ENCODE results near the gene MIF4GD. TPM values are rescaled to one million over a fixed set of nuclear protein-coding genes. Genes with fewer than 3 reads are reported as not detected.
A peak's percentile ranks its signal among the peaks of the same experiment; 100 is the strongest.

Gene MIF4GD
- total and polyA plus RNA-seq, 7 donors, result 19.2 to 45.8 (median 37.1) TPM

DNA sequence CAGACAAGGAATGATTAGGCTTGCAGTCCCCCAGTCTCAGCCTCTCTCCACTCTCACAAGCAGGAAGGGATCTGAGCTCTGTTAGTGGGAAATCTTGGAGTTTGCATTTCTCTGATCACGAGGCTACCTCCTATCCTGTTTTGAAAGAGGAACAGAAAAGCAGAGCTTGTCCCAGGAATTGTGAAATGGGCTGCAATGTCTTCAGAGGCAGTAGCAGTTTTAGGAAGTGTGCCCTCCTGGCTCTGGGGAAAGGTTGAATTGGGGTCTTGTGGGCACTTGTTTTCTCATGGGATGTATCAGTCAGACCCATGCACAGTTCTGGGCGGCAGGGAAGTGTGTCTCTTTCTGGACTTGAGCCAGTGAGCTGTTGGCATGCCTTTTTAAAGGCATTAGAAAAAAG is 42.7 kb downstream of the MIF4GD start:
- no peak overlapping the region for H3K27ac ChIP-seq
- no peaks in the 10 kb centered on the region for H3K4me1 ChIP-seq
- 62 to 71% (median 70%) methylated on average over 2 of the region's 2 CpGs for WGBS, 3 donors

DNA sequence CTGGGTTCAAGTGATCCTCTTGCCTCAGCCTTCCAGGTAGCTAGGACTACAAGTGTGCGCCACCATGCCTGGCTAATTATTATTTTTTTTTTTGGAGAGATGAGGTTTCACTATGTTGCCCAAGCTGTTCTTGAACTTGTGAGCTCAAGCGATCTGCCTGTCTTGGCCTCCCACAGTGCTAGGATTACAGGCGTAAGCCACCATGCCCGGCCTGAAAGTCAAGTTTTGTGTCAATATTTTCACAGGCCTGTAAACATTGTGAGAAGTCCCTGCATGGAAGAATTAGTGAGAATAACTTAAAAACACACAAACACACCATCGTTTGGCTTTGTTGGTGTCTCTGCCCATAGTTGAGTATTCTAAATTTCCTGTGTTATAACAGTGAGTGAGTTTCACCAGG is 43.3 kb downstream of the MIF4GD start:
- Histone ChIP-seq H3K9me3 (no peaks in the 10 kb centered on the region), H3K4me3 (no peak overlapping the region), H3K27me3 (ENCODE audit: insufficient read depth in 3 of 3, low read length in 2 of 3) (no peaks in the 10 kb centered on the region), H3K36me3 (ENCODE audit: insufficient read depth in 1 of 2, low read depth in 1 of 2) (peaks cover 3 to 92% of the 10 kb centered on the region in 2 donors), H3K27ac (no peak overlapping the region), H3K4me1 (no peaks in the 10 kb centered on the region)
- ATAC-seq (no peak), DNase-seq (peak in 1 of 2 donors; percentile 18)
- WGBS, 3 donors, result 85 to 93% (median 86%) methylated on average over 5 of the region's 5 CpGs
- intact Hi-C loops (cut with DNase I), result no loop called here
- TF ChIP-seq, protein P1, sequence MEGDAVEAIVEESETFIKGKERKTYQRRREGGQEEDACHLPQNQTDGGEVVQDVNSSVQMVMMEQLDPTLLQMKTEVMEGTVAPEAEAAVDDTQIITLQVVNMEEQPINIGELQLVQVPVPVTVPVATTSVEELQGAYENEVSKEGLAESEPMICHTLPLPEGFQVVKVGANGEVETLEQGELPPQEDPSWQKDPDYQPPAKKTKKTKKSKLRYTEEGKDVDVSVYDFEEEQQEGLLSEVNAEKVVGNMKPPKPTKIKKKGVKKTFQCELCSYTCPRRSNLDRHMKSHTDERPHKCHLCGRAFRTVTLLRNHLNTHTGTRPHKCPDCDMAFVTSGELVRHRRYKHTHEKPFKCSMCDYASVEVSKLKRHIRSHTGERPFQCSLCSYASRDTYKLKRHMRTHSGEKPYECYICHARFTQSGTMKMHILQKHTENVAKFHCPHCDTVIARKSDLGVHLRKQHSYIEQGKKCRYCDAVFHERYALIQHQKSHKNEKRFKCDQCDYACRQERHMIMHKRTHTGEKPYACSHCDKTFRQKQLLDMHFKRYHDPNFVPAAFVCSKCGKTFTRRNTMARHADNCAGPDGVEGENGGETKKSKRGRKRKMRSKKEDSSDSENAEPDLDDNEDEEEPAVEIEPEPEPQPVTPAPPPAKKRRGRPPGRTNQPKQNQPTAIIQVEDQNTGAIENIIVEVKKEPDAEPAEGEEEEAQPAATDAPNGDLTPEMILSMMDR (IDR thresholded peaks at IDR 0.05), result no peak

More for the DNA sequence above, 42.7 kb downstream of the MIF4GD start:
- Histone ChIP-seq H3K27me3 (ENCODE audit: insufficient read depth in 3 of 3, low read length in 2 of 3) (no peaks in the 10 kb centered on the region), H3K9me3 (no peaks in the 10 kb centered on the region), H3K36me3 (ENCODE audit: insufficient read depth in 1 of 2, low read depth in 1 of 2) (peaks cover 3 to 92% of the 10 kb centered on the region in 2 donors), H3K4me3 (no peak overlapping the region)
- DNase-seq (peak in 1 of 2 donors; percentile 23), ATAC-seq (peak in 2 of 4 donors; percentile 17 to 27)
- intact Hi-C loops (cut with DNase I), result no loop called here
- TF ChIP-seq, protein P1 (IDR thresholded peaks at IDR 0.05), result no peak

DNA sequence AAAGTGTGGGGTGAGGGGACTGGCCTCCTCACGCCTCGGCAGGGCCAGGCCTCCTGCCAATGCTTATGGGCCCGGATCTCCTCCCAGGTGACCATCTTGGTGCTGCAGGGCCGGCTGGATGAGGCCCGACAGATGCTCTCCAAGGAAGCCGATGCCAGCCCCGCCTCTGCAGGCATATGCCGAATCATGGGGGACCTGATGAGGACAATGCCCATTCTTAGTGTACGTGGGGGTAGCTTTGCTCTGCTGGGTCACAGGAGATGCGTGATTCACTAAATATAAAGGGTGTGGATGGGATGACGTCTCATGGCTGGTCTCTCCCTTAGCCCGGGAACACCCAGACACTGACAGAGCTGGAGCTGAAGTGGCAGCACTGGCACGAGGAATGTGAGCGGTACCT is 46.0 kb downstream of the MIF4GD start:
- H3K9me3 ChIP-seq, result no peaks in the 10 kb centered on the region
- ATAC-seq, result no peak
- no peak overlapping the region for H3K27ac ChIP-seq
- 67 to 75% (median 70%) methylated on average over 14 of the region's 14 CpGs for WGBS, 3 donors
- H3K27me3 ChIP-seq (ENCODE audit: insufficient read depth in 3 of 3, low read length in 2 of 3), result no peaks in the 10 kb centered on the region
- TF ChIP-seq, protein P1 (IDR thresholded peaks at IDR 0.05), result no peak
- H3K4me3 ChIP-seq, result no peak overlapping the region
- peaks cover 3 to 88% of the 10 kb centered on the region in 2 donors for H3K36me3 ChIP-seq (ENCODE audit: insufficient read depth in 1 of 2, low read depth in 1 of 2)
- no peaks in the 10 kb centered on the region for H3K4me1 ChIP-seq
- intact Hi-C loops (cut with DNase I), result no loop called here
- no peak for DNase-seq

DNA sequence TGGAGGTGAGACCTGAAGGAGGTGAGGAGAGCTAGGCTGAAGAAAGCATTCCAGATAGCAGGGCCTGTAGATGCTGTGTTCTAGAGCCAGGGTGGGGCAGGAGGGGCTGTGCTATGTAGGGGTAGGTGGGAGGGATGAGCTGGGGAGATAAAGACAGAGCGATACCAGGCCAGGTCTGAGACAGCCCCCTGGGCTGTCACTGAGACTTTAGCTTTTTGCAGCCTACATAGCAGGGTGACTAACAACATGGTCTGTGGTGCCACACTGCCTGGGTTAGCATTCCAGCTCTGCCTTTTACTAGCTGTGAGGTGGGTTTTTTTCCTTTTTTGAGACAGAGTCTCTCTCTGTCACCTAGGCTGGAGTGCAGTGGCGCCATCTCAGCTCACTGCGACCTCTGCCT is 51.2 kb downstream of the MIF4GD start:
- H3K4me3 ChIP-seq, result no peak overlapping the region
- H3K36me3 ChIP-seq (ENCODE audit: insufficient read depth in 1 of 2, low read depth in 1 of 2), result peaks cover 14 to 91% of the 10 kb centered on the region in 2 donors
- no peaks in the 10 kb centered on the region for H3K9me3 ChIP-seq
- WGBS, 3 donors, result 98% methylated on average over 3 of the region's 3 CpGs
- no peak overlapping the region for H3K27ac ChIP-seq
- H3K4me1 ChIP-seq, result no peaks in the 10 kb centered on the region
- intact Hi-C loops (cut with DNase I), result no loop called here
- no peak for DNase-seq
- ATAC-seq, result no peak
- TF ChIP-seq, protein P1 (IDR thresholded peaks at IDR 0.05), result no peak
- H3K27me3 ChIP-seq (ENCODE audit: insufficient read depth in 3 of 3, low read length in 2 of 3), result no peaks in the 10 kb centered on the region

DNA sequence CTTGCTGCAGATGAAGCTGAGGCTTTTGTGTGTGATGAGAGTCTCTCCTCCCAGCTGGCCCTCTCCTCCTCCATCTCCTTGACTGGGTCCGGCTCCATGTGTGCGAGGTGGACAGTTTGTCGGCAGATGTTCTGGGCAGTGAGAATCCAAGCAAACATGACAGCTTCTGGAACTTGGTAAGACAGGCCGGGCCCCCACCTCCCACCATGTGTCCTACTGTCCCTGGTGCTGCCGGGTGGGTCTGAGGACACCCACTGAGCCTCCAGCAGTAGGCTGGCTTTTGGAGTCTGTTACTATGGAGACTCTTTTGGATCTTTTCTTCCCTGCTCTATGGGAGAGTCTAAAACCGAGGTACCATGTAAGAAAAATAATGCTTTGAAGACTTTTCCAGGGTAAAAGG is 52.9 kb downstream of the MIF4GD start:
- WGBS, 3 donors, result 88 to 91% (median 91%) methylated on average over 6 of the region's 6 CpGs
- Histone ChIP-seq H3K36me3 (ENCODE audit: insufficient read depth in 1 of 2, low read depth in 1 of 2) (peaks cover 14 to 94% of the 10 kb centered on the region in 2 donors), H3K9me3 (no peaks in the 10 kb centered on the region), H3K4me1 (no peaks in the 10 kb centered on the region), H3K27ac (no peak overlapping the region), H3K27me3 (ENCODE audit: insufficient read depth in 3 of 3, low read length in 2 of 3) (no peaks in the 10 kb centered on the region), H3K4me3 (no peak overlapping the region)
- TF ChIP-seq, protein P1 (IDR thresholded peaks at IDR 0.05), result no peak
- DNase-seq (no peak), ATAC-seq (no peak)
- intact Hi-C loops (cut with DNase I), result no loop called here

Data from psoas muscle (tissue), 8 donors.